ENCODE results near the gene MTMR12.
A peak's percentile ranks its signal among the peaks of the same experiment; 100 is the strongest.

Gene MTMR12

GRCh38 chr5:32273821-32274220 lies 38.9 kb downstream of the MTMR12 start:
- CTCF ChIA-PET = interaction anchor here (1.7 to 2.7 kb wide), 7 partner anchors 9 to 56 kb away, joined by 4 to 8 read pairs (median 6); no protein-coding TSS in a partner anchor

GRCh38 chr5:32272746-32273145 lies 40.0 kb downstream of the MTMR12 start:
- ChIA-PET CTCF (interaction anchor here (1.1 to 2.4 kb wide), 4 partner anchors 10 to 57 kb away, joined by 3 to 8 read pairs (median 6); no protein-coding TSS in a partner anchor), POLR2A (no interaction called here)
- Histone ChIP-seq H3K27me3 (replicated peaks in 2 of 5; ENCODE audit: control insufficient read depth in 4 of 5, insufficient read depth in 5 of 5, low read length in 4 of 5) (no peaks in the 10 kb centered on the region), H3K36me3 (ENCODE audit: control insufficient read depth in 4 of 4, insufficient read depth in 4 of 4, low read length in 3 of 4) (peaks cover 12 to 64% (median 30%) of the 10 kb centered on the region in 4 experiments), H3K27ac (ENCODE audit: insufficient read depth in 1 of 2, low read depth in 1 of 2, low read length in 2 of 2, poor library complexity in 1 of 2, severe bottlenecking in 2 of 2) (no peak overlapping the region), H3K4me1 (ENCODE audit: control extremely low read depth in 1 of 4, control insufficient read depth in 4 of 4, insufficient read depth in 4 of 4, low read length in 3 of 4) (peaks cover 0 to 16% (median 8%) of the 10 kb centered on the region in 4 experiments), H3K4me3 (ENCODE audit: control insufficient read depth in 1 of 7, extremely low read depth in 1 of 7, insufficient read depth in 4 of 7, low read depth in 2 of 7, low read length in 6 of 7) (no peak overlapping the region), H3K9me3 (ENCODE audit: control extremely low read depth in 1 of 5, control insufficient read depth in 4 of 5, insufficient read depth in 2 of 5, low read depth in 1 of 5, low read length in 4 of 5) (no peaks in the 10 kb centered on the region)
- no peak for DNase-seq
- 100% methylated on average over 2 of the region's 2 CpGs for WGBS (ENCODE audit: insufficient coverage)

More at GRCh38 chr5:32273821-32274220, 38.9 kb downstream of the MTMR12 start:
- H3K27me3 ChIP-seq (replicated peaks in 2 of 5; ENCODE audit: control insufficient read depth in 4 of 5, insufficient read depth in 5 of 5, low read length in 4 of 5) = no peaks in the 10 kb centered on the region
- H3K4me1 ChIP-seq (ENCODE audit: control extremely low read depth in 1 of 4, control insufficient read depth in 4 of 4, insufficient read depth in 4 of 4, low read length in 3 of 4) = peaks cover 0 to 24% (median 12%) of the 10 kb centered on the region in 4 experiments
- no peak for DNase-seq
- POLR2A ChIA-PET = interaction anchor here (0.6 kb wide), 1 partner anchor 51 kb away, joined by 4 read pairs; no protein-coding TSS in a partner anchor
- no peak overlapping the region for H3K4me3 ChIP-seq (ENCODE audit: control insufficient read depth in 1 of 7, extremely low read depth in 1 of 7, insufficient read depth in 4 of 7, low read depth in 2 of 7, low read length in 6 of 7)
- no CpG with 5 or more reads among the region's 2 CpGs for WGBS (ENCODE audit: insufficient coverage)
- peaks cover 7 to 54% (median 27%) of the 10 kb centered on the region in 4 experiments for H3K36me3 ChIP-seq (ENCODE audit: control insufficient read depth in 4 of 4, insufficient read depth in 4 of 4, low read length in 3 of 4)
- no peaks in the 10 kb centered on the region for H3K9me3 ChIP-seq (ENCODE audit: control extremely low read depth in 1 of 5, control insufficient read depth in 4 of 5, insufficient read depth in 2 of 5, low read depth in 1 of 5, low read length in 4 of 5)
- no peak overlapping the region for H3K27ac ChIP-seq (ENCODE audit: insufficient read depth in 1 of 2, low read depth in 1 of 2, low read length in 2 of 2, poor library complexity in 1 of 2, severe bottlenecking in 2 of 2)

- H3K27ac ChIP-seq (ENCODE audit: insufficient read depth in 1 of 2, low read depth in 1 of 2, low read length in 2 of 2, poor library complexity in 1 of 2, severe bottlenecking in 2 of 2) = no peak overlapping the region
- 100% methylated on average over 1 of the region's 1 CpG for WGBS (ENCODE audit: insufficient coverage)
- DNase-seq = no peak
- ChIA-PET POLR2A (no interaction called here), CTCF (interaction anchor here (0.8 kb wide), 1 partner anchor 12 kb away, joined by 5 read pairs; no protein-coding TSS in a partner anchor)
- H3K4me1 ChIP-seq (ENCODE audit: control extremely low read depth in 1 of 4, control insufficient read depth in 4 of 4, insufficient read depth in 4 of 4, low read length in 3 of 4) = peaks cover 0 to 9% (median under 1%) of the 10 kb centered on the region in 4 experiments
- H3K36me3 ChIP-seq (ENCODE audit: control insufficient read depth in 4 of 4, insufficient read depth in 4 of 4, low read length in 3 of 4) = peaks cover 18 to 80% (median 35%) of the 10 kb centered on the region in 4 experiments
- no peak overlapping the region for H3K4me3 ChIP-seq (ENCODE audit: control insufficient read depth in 1 of 7, extremely low read depth in 1 of 7, insufficient read depth in 4 of 7, low read depth in 2 of 7, low read length in 6 of 7)
- no peaks in the 10 kb centered on the region for H3K9me3 ChIP-seq (ENCODE audit: control extremely low read depth in 1 of 5, control insufficient read depth in 4 of 5, insufficient read depth in 2 of 5, low read depth in 1 of 5, low read length in 4 of 5)
- no peaks in the 10 kb centered on the region for H3K27me3 ChIP-seq (replicated peaks in 2 of 5; ENCODE audit: control insufficient read depth in 4 of 5, insufficient read depth in 5 of 5, low read length in 4 of 5)
Measured at GRCh38 chr5:32270946-32271345, 41.8 kb downstream of the MTMR12 start.

- Histone ChIP-seq H3K4me1 (ENCODE audit: control extremely low read depth in 1 of 4, control insufficient read depth in 4 of 4, insufficient read depth in 4 of 4, low read length in 3 of 4) (peaks cover 0 to 2% (median 0%) of the 10 kb centered on the region in 4 experiments), H3K27ac (ENCODE audit: insufficient read depth in 1 of 2, low read depth in 1 of 2, low read length in 2 of 2, poor library complexity in 1 of 2, severe bottlenecking in 2 of 2) (no peak overlapping the region), H3K9me3 (ENCODE audit: control extremely low read depth in 1 of 5, control insufficient read depth in 4 of 5, insufficient read depth in 2 of 5, low read depth in 1 of 5, low read length in 4 of 5) (no peaks in the 10 kb centered on the region), H3K36me3 (ENCODE audit: control insufficient read depth in 4 of 4, insufficient read depth in 4 of 4, low read length in 3 of 4) (peaks cover 21 to 81% (median 37%) of the 10 kb centered on the region in 4 experiments), H3K4me3 (ENCODE audit: control insufficient read depth in 1 of 7, extremely low read depth in 1 of 7, insufficient read depth in 4 of 7, low read depth in 2 of 7, low read length in 6 of 7) (no peak overlapping the region), H3K27me3 (replicated peaks in 2 of 5; ENCODE audit: control insufficient read depth in 4 of 5, insufficient read depth in 5 of 5, low read length in 4 of 5) (no peaks in the 10 kb centered on the region)
- WGBS (ENCODE audit: insufficient coverage) = 100% methylated on average over 1 of the region's 4 CpGs
- POLR2A ChIA-PET = no interaction called here
- CTCF ChIA-PET = no interaction called here
- no peak for DNase-seq
Measured at GRCh38 chr5:32270178-32270577, 42.6 kb downstream of the MTMR12 start.

GRCh38 chr5:32265902-32266301 lies 46.8 kb downstream of the MTMR12 start:
- no peaks in the 10 kb centered on the region for H3K27me3 ChIP-seq (replicated peaks in 2 of 5; ENCODE audit: control insufficient read depth in 4 of 5, insufficient read depth in 5 of 5, low read length in 4 of 5)
- no peaks in the 10 kb centered on the region for H3K9me3 ChIP-seq (ENCODE audit: control extremely low read depth in 1 of 5, control insufficient read depth in 4 of 5, insufficient read depth in 2 of 5, low read depth in 1 of 5, low read length in 4 of 5)
- no peaks in the 10 kb centered on the region for H3K4me1 ChIP-seq (ENCODE audit: control extremely low read depth in 1 of 4, control insufficient read depth in 4 of 4, insufficient read depth in 4 of 4, low read length in 3 of 4)
- peaks cover 33 to 77% (median 46%) of the 10 kb centered on the region in 4 experiments for H3K36me3 ChIP-seq (ENCODE audit: control insufficient read depth in 4 of 4, insufficient read depth in 4 of 4, low read length in 3 of 4)
- DNase-seq = peak in 2 of 3 donors; percentile 21 to 46
- no peak overlapping the region for H3K4me3 ChIP-seq (ENCODE audit: control insufficient read depth in 1 of 7, extremely low read depth in 1 of 7, insufficient read depth in 4 of 7, low read depth in 2 of 7, low read length in 6 of 7)
- WGBS (ENCODE audit: insufficient coverage) = 90% methylated on average over 2 of the region's 6 CpGs
- ChIA-PET POLR2A (no interaction called here), CTCF (no interaction called here)
- no peak overlapping the region for H3K27ac ChIP-seq (ENCODE audit: insufficient read depth in 1 of 2, low read depth in 1 of 2, low read length in 2 of 2, poor library complexity in 1 of 2, severe bottlenecking in 2 of 2)

GRCh38 chr5:32264957-32265572 lies 47.7 kb downstream of the MTMR12 start:
- peaks cover 32 to 74% (median 41%) of the 10 kb centered on the region in 4 experiments for H3K36me3 ChIP-seq (ENCODE audit: control insufficient read depth in 4 of 4, insufficient read depth in 4 of 4, low read length in 3 of 4)
- H3K4me1 ChIP-seq (ENCODE audit: control extremely low read depth in 1 of 4, control insufficient read depth in 4 of 4, insufficient read depth in 4 of 4, low read length in 3 of 4) = no peaks in the 10 kb centered on the region
- no peaks in the 10 kb centered on the region for H3K9me3 ChIP-seq (ENCODE audit: control extremely low read depth in 1 of 5, control insufficient read depth in 4 of 5, insufficient read depth in 2 of 5, low read depth in 1 of 5, low read length in 4 of 5)
- H3K27ac ChIP-seq (ENCODE audit: insufficient read depth in 1 of 2, low read depth in 1 of 2, low read length in 2 of 2, poor library complexity in 1 of 2, severe bottlenecking in 2 of 2) = no peak overlapping the region
- no peak for DNase-seq
- no peak overlapping the region for H3K4me3 ChIP-seq (ENCODE audit: control insufficient read depth in 1 of 7, extremely low read depth in 1 of 7, insufficient read depth in 4 of 7, low read depth in 2 of 7, low read length in 6 of 7)
- CTCF ChIA-PET = interaction anchor here (0.6 kb wide), 1 partner anchor 17 kb away, joined by 3 read pairs; no protein-coding TSS in a partner anchor
- 100% methylated on average over 1 of the region's 4 CpGs for WGBS (ENCODE audit: insufficient coverage)
- POLR2A ChIA-PET = no interaction called here
- no peaks in the 10 kb centered on the region for H3K27me3 ChIP-seq (replicated peaks in 2 of 5; ENCODE audit: control insufficient read depth in 4 of 5, insufficient read depth in 5 of 5, low read length in 4 of 5)

- CTCF ChIA-PET = no interaction called here
Measured at GRCh38 chr5:32263684-32264083, 49.1 kb downstream of the MTMR12 start.

More at GRCh38 chr5:32263684-32264083, 49.1 kb downstream of the MTMR12 start:
- Histone ChIP-seq H3K4me3 (ENCODE audit: control insufficient read depth in 1 of 7, extremely low read depth in 1 of 7, insufficient read depth in 4 of 7, low read depth in 2 of 7, low read length in 6 of 7) (no peak overlapping the region), H3K27ac (ENCODE audit: insufficient read depth in 1 of 2, low read depth in 1 of 2, low read length in 2 of 2, poor library complexity in 1 of 2, severe bottlenecking in 2 of 2) (no peak overlapping the region), H3K9me3 (ENCODE audit: control extremely low read depth in 1 of 5, control insufficient read depth in 4 of 5, insufficient read depth in 2 of 5, low read depth in 1 of 5, low read length in 4 of 5) (no peaks in the 10 kb centered on the region), H3K27me3 (replicated peaks in 2 of 5; ENCODE audit: control insufficient read depth in 4 of 5, insufficient read depth in 5 of 5, low read length in 4 of 5) (no peaks in the 10 kb centered on the region), H3K36me3 (ENCODE audit: control insufficient read depth in 4 of 4, insufficient read depth in 4 of 4, low read length in 3 of 4) (peaks cover 34 to 76% (median 45%) of the 10 kb centered on the region in 4 experiments), H3K4me1 (ENCODE audit: control extremely low read depth in 1 of 4, control insufficient read depth in 4 of 4, insufficient read depth in 4 of 4, low read length in 3 of 4) (no peaks in the 10 kb centered on the region)
- POLR2A ChIA-PET = no interaction called here
- DNase-seq = no peak
- 100% methylated on average over 2 of the region's 4 CpGs for WGBS (ENCODE audit: insufficient coverage)

Measured in common myeloid progenitor, CD34-positive (primary cell).